GM18858 (cell line): ENCODE measurements around the gene YIPF6.
"Not testable (repeated sequence)": the region's sequence is repeated elsewhere in the genome, so short reads cannot be mapped to it uniquely, and the experiment has no call there.

Experiments used
- ATAC-seq: cut with Tn5 transposase; IDR thresholded peaks from one replicate; pipeline ENCODE4 v1.9.1; 2021; ENCODE audit not compliant: unreplicated experiment

Gene YIPF6

GRCh38 chrX:68503836-68504636, 5.2 kb downstream of the YIPF6 start:
- peak; percentile 58 for ATAC-seq

- ATAC-seq: no peak
Measured at GRCh38 chrX:68506649-68507048, 7.8 kb downstream of the YIPF6 start.

GRCh38 chrX:68508799-68509198, 9.9 kb downstream of the YIPF6 start:
- ATAC-seq: no peak

DNA sequence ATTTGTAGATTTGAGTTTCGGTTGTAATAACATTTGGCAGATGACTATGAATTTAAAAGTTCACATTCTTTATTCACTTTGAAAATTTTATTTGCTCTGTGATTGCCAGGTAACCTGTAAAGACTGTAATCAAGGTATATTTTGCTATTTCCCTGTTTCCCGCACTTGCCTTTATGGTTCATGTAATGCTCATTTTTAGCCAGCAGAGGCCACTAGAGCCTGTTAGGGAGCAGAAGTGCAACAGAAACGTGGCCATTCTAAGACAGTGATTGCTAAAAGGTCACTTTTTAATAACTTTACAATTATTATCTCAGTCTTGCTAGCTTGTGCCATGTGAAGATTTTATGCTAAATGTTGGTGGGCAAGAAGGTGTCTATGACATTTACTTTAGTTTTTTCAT, 12.4 kb downstream of the YIPF6 start:
- peak; percentile 69 for ATAC-seq

DNA sequence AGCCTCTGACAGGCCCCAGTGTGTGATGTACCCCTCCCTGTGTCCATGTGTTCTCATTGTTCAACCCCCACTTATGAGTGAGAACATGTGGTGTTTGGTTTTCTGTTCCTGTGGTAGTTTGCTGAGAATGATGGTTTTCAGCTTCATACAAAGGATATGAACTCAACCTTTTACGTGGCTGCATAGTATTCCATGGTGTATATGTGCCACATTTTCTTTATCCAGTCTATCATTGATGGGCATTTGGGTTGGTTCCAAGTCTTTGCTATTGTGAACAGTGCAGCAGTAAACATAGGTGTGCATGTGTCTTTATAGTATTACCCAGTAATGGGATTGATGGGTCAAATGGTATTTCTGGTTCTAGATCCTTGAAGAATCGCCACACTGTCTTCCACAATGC, 25.8 kb downstream of the YIPF6 start:
- not testable (repeated sequence) for ATAC-seq

GRCh38 chrX:68532831-68533533, 34.1 kb downstream of the YIPF6 start:
- no peak for ATAC-seq

- ATAC-seq: no peak
Measured at GRCh38 chrX:68533656-68534055, 34.8 kb downstream of the YIPF6 start.

DNA sequence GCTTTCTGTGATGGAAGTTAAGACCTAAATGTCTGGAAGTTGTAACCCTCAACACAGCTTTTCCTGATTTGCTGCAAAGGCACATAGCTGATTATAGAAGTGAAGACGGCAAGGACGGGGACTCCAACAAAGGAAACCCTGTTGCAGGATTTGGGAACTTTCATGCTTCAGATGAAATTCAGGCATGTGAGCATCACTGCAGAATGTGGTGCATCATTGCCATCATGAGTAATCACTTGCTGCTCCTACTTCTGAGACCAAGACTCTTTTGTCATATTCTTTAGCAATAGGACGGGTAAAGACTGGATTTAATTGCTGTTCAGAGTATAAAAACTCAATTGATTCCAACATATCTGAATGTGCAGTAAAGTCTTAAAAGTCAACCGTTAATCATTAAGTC, 35.8 kb downstream of the YIPF6 start:
- no peak for ATAC-seq

DNA sequence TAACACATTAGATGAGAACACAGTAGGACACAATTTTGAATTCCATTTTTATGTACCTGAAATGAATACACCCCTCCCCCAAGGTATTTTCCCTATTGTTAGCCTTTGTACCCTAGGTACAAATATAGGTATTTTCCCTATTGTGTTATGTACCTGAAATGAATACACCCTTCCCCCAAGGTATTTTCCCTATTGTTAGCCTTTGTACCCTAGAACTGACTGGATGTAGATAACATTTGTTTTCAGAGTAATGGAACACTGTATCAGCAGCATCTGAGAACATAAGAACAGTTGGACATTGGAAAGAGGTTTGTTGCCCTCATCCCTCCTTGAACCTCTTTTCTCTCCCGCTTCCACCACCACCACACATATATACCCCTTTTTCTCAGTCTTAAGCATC, 37.6 kb downstream of the YIPF6 start:
- peak; percentile 53 for ATAC-seq

GRCh38 chrX:68536884-68537283, 38.0 kb downstream of the YIPF6 start:
- ATAC-seq: no peak

GRCh38 chrX:68550193-68550592, 51.3 kb downstream of the YIPF6 start:
- no peak for ATAC-seq

- no peak for ATAC-seq
Measured at GRCh38 chrX:68556036-68556435, 57.2 kb downstream of the YIPF6 start.

DNA sequence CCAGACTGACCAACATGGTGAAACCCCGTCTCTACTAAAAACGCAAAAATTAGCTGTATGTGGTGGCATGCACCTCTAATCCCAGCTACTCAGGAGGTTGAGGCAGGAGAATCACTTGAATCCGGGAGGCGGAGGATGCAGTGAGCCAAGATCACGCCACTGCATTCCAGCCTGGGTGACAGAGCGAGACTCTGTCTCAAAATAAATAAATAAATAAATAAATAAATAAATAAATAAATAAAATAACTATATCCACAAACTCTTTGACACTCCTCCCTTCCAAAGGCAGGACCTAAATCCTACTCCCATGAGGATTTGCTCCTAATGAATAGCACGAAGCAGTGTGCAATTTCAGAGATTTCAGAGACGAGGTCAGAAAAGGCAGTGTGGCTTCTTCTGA, 58.3 kb downstream of the YIPF6 start:
- ATAC-seq: not testable (repeated sequence)

- ATAC-seq: not testable (repeated sequence)
Measured at GRCh38 chrX:68559905-68560304, 61.1 kb downstream of the YIPF6 start.

DNA sequence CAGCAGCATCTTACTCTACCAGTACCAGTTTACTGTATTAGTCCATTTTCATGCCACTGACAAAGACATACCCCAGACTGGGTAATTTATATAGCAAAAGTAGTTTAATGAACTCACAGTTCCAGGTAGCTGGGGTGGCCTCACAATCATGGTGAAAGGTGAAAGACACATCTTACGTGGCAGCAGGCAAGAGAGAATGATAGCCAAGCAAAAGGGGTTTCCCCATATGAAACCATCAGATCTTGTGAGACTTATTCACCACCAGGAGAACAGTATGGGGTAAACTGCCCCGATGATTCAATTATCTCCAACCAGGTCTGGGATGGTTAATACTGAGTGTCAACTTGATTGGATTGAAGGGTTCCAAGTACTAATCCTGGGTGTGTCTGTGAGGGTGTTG, 69.3 kb downstream of the YIPF6 start:
- no peak for ATAC-seq

- ATAC-seq: no peak
Measured at GRCh38 chrX:68570598-68570997, 71.7 kb downstream of the YIPF6 start.

DNA sequence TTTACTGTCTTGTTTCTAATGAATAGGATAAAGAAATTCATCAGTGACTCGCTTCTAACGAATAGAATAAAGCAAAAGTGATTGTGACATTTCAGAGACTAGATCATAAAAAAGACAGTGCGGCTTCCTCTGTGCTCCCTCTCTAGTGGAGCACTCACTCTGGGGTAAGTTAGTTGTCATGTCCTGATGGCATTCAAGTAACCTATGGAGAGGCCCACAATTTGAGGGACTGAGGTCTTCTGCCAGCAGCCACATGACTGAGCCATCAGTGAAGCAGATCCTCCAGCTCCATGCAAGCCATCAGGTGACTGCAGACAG, 72.4 kb downstream of the YIPF6 start:
- no peak for ATAC-seq

DNA sequence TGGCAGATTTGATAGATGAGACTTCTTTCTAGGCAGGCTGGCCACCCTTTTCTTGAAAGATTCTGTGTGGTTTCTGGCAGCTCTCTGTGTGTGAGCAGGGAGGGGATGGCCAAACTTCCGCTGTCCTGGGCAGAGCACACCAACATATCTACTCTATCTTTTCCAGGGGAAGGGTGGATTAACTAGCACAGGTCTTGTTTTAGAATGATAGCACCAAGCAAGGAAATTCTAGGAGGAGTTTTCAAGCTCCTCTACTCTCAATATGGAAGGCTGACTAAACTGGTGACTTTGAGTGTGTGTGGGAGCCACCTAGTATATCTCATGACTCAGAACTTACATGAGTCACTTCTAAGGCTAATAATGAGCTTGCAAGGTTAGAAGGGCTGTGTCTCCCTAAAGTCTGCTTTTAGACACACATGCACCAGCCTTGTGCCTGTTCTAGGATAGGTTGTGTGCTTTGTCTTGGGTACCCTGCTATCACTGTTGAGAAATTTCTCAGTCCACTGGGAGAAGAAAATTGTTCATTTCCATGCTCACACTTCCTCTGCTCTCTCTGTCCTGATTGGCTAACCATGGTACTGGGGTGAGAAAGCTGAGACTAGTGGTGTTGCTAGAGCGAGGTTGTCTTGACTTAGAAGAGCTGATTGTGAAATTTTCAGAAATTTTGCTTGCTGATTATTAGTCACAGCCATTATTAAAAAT, 72.9 kb downstream of the YIPF6 start:
- ATAC-seq: peak; percentile 93

GRCh38 chrX:68574240-68574639, 75.4 kb downstream of the YIPF6 start:
- no peak for ATAC-seq

GRCh38 chrX:68579810-68580209, 81.0 kb downstream of the YIPF6 start:
- no peak for ATAC-seq

- ATAC-seq: no peak
Measured at GRCh38 chrX:68584221-68584620, 85.4 kb downstream of the YIPF6 start.
